Activated naive CD8-positive, alpha-beta T cell treated with anti-CD3 and anti-CD28 coated beads, Interleukin-2, amount 10 ng/mL, durations not matched to agents 7 days and 5 days (primary cell): ENCODE results near the gene LTBR. TPM values are rescaled to one million over a fixed set of nuclear protein-coding genes. Genes with fewer than 3 reads are reported as not detected.
"Not testable (repeated sequence)": the region's sequence is repeated elsewhere in the genome, so short reads cannot be mapped to it uniquely, and the experiment has no call there.

Source experiments
- ATAC-seq: fragments of 150-1000 bp; cut with Tn5 transposase; one replicate; pipeline ENCODE4 v1.10.0; 2021; ENCODE audit warnings: low read depth, moderate library complexity
- POLR2A ChIA-PET: fragments of 350-600 bp; sonication (Branson Sonifier 250); formaldehyde crosslinking; loops from one replicate; lab custom pipeline; 2021; ENCODE audit warnings: antibody characterized with exemption; lab: Charles Lee
- DNase-seq: peaks from one replicate; pipeline ENCODE4 v3.0.0; 2021
- H3K27ac Mint-ChIP-seq: one replicate; pipeline ENCODE4 v1.8.0; 2022; ENCODE audit warnings: mild to moderate bottlenecking, mixed read lengths
- H3K27me3 Mint-ChIP-seq: one replicate; pipeline ENCODE4 v1.8.0; 2022; ENCODE audit warnings: mild to moderate bottlenecking, moderate library complexity, mixed read lengths
- H3K36me3 Mint-ChIP-seq: one replicate; pipeline ENCODE4 v1.8.0; 2021; ENCODE audit warnings: mild to moderate bottlenecking, mixed read lengths
- H3K4me1 Mint-ChIP-seq: one replicate; pipeline ENCODE4 v1.8.0; 2021; ENCODE audit warnings: mixed read lengths
- H3K4me3 Mint-ChIP-seq: one replicate; pipeline ENCODE4 v1.8.0; 2022; ENCODE audit warnings: mild to moderate bottlenecking, moderate library complexity, mixed read lengths
- H3K9me3 Mint-ChIP-seq: one replicate; pipeline ENCODE4 v1.8.0; 2021; ENCODE audit warnings: mixed read lengths
- total RNA-seq, 2 experiments: library from RNA; stranded (reverse); gene quantifications; one replicate each; pipeline ENCODE4 v1.2.3, GENCODE V29; 2021

LTBR gene
- total RNA-seq, 2 experiments from 2014 or later, result 0.61 to 1.4 TPM

DNA sequence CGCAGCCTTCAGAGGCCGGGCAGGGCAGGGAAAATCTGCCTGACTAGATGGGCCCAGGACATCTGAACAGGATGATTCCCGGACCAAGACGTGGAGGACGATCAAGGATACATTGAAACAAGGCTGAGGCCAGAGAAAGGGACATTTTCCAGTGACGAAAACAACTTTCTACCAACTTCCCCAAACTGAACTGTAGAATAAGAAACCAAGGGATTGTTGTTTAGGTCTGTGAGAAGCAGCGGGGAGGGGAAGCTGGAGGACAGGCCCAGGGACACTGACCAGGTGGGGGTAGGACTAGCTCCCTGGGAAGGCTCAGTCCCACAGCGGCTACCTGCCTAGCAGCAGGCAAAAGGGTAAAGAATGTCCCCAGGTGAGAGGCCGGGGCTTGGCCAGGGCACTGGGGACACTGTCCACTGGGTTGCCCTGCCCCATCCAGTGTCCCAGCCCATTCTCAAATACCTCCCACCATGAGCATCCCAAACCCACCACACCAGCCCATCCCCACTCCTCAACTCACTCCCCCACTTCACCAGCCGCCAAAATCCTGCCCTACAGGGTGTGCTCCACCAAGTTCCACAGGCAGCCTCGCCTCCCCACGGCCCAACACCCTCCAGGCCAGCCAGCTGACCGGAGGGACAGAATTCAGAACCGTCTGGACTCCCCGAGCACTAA is 43.1 kb upstream of the LTBR start:
- no peak overlapping the region for H3K4me3 Mint-ChIP-seq
- H3K27ac Mint-ChIP-seq, result no peak overlapping the region
- DNase-seq, result no peak
- peaks cover 4% of the 10 kb centered on the region for H3K36me3 Mint-ChIP-seq
- no peaks in the 10 kb centered on the region for H3K27me3 Mint-ChIP-seq
- no peaks in the 10 kb centered on the region for H3K9me3 Mint-ChIP-seq
- H3K4me1 Mint-ChIP-seq, result peaks cover 35% of the 10 kb centered on the region
- POLR2A ChIA-PET, result interaction anchor here (1.1 to 10.8 kb wide), 4 partner anchors 15 to 130 kb away, joined by 4 to 122 read pairs (median 4); partner anchors contain the start of gene VAMP1
- no peak for ATAC-seq

GRCh38 chr12:6341417-6342139 is 42.4 kb upstream of the LTBR start, which contains the start of gene TNFRSF1A:
Gene TNFRSF1A, minus strand, starts transcription at chr12:6342076. Its CDS starts 262 bp downstream, at chr12:6341814.
- H3K9me3 Mint-ChIP-seq, result no peaks in the 10 kb centered on the region
- H3K36me3 Mint-ChIP-seq, result peaks cover 4% of the 10 kb centered on the region
- H3K4me1 Mint-ChIP-seq, result peaks cover 37% of the 10 kb centered on the region
- H3K27ac Mint-ChIP-seq, result peak within 1 kb of the TSS; percentile 49
- ATAC-seq (peak; percentile 19), DNase-seq (peak; percentile 58)
- H3K4me3 Mint-ChIP-seq, result no peak within 1 kb of the TSS
- no peaks in the 10 kb centered on the region for H3K27me3 Mint-ChIP-seq
- POLR2A ChIA-PET, result interaction anchor here (0.6 to 10.8 kb wide), 4 partner anchors 14 to 129 kb away, joined by 3 to 122 read pairs (median 4); partner anchors contain the start of gene VAMP1

DNA sequence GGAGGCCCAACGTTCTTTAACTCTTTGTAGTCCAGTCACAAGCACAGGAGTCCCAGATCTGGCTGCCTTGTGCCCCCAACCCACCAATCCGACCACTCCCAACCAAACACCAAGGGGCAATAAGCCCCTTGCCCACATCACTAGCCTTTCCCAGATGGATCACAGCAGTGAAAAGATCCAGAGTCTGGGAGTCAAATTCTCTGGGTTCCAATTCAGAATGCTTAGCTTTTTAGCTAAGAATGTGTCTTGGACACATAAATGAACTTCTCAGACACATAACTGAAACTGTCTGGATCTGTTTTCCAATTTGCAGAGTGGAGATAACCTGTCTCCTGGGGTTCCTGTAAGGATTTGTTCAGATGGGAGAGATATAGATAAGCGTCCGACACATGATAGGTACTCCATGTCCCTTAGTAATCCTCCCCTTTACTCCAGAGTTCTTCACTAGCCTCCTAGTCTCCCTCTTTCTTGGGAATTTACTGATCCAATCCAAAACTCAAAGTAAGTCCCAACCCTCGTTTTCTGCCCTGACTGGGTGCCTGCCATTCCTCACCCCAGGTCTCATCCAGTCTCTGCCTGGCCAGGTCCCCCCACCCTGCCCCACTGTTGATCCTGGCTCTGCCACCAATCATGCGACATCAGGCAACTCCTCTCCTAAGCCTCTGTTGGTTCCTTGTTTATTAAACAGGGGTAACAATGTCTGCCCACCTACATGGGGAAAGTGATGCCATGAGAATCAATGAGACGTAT is 41.6 kb upstream of the LTBR start:
- H3K4me1 Mint-ChIP-seq, result peaks cover 41% of the 10 kb centered on the region
- H3K27me3 Mint-ChIP-seq, result no peaks in the 10 kb centered on the region
- POLR2A ChIA-PET, result interaction anchor here (0.6 to 10.8 kb wide), 5 partner anchors 8 to 128 kb away, joined by 3 to 122 read pairs (median 4); partner anchors contain the start of gene VAMP1

DNA sequence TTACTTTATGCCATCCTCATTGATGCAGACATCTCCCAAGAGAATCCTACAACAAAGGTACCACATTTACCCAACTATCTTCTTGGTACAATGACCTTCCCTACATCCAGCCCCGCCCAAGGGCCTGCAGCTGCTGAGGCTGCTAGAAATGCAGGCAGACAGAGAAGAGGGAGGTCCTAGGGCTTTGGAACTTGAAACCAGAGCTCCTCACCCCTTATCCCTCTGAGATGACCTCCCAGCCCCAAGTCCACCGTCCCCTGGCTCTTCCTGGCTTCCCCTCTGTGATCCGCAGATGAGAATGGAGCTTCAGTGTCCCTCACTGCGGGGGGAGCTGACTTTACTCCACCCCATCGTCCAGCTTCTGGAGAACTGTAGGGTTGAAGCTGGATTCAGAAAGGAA is 40.4 kb upstream of the LTBR start:
- H3K27me3 Mint-ChIP-seq, result no peaks in the 10 kb centered on the region
- POLR2A ChIA-PET, result interaction anchor here (0.6 to 3.6 kb wide), 5 partner anchors 8 to 150 kb away, joined by 3 to 41 read pairs (median 3); partner anchors contain the start of gene MRPL51
- peaks cover 4% of the 10 kb centered on the region for H3K36me3 Mint-ChIP-seq
- no peak for DNase-seq
- peaks cover 44% of the 10 kb centered on the region for H3K4me1 Mint-ChIP-seq
- peak overlapping the region; percentile 49 for H3K27ac Mint-ChIP-seq
- no peak for ATAC-seq
- no peaks in the 10 kb centered on the region for H3K9me3 Mint-ChIP-seq
- no peak overlapping the region for H3K4me3 Mint-ChIP-seq

More for the DNA sequence above, 41.6 kb upstream of the LTBR start:
- DNase-seq, result no peak
- Mint-ChIP-seq H3K27ac (no peak overlapping the region), H3K9me3 (no peaks in the 10 kb centered on the region), H3K4me3 (no peak overlapping the region), H3K36me3 (peaks cover 4% of the 10 kb centered on the region)
- no peak for ATAC-seq

DNA sequence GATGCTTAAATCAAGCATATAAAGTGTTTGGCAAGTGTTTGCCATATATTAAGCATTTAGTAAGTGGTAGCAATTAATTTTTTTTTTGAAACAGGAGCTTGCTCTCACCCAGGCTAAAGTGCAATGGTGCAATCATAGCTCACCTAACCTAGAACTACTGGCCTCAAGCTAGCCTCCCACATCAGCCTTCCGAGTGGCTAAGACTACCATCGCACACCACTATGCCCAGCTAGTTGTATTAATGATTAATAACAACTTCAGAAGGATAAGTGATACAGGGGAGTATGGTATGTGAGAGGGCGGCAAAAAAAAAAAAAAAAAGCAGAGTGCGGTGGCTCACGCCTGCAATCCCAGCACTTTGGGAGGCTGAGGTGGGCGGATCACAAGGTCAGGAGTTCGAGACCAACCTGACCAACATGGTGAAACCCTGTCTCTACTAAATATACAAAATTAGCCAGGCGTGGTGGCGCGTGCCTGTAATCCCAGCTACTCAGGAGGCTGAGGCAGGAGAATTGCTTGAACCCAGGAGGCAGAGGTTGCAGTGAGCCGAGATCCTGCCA is 39.8 kb upstream of the LTBR start:
- POLR2A ChIA-PET, result interaction anchor here (0.6 to 3.6 kb wide), 4 partner anchors 9 to 149 kb away, joined by 3 to 41 read pairs (median 3); partner anchors contain the start of gene MRPL51
- not testable (repeated sequence) for ATAC-seq, DNase-seq, H3K36me3 Mint-ChIP-seq, H3K4me3 Mint-ChIP-seq, H3K9me3 Mint-ChIP-seq, H3K27ac Mint-ChIP-seq, H3K27me3 Mint-ChIP-seq
- H3K4me1 Mint-ChIP-seq, result peaks cover 44% of the 10 kb centered on the region

- H3K27ac Mint-ChIP-seq, result peak overlapping the region; percentile 88
- H3K36me3 Mint-ChIP-seq, result peaks cover 4% of the 10 kb centered on the region
- ATAC-seq (peak; percentile 42), DNase-seq (no peak)
- POLR2A ChIA-PET, result interaction anchor here (0.7 to 3.6 kb wide), 10 partner anchors 9 to 287 kb away, joined by 3 to 41 read pairs (median 4); partner anchors contain the start of gene VAMP1
- H3K9me3 Mint-ChIP-seq, result no peaks in the 10 kb centered on the region
- H3K27me3 Mint-ChIP-seq, result no peaks in the 10 kb centered on the region
- peak overlapping the region; percentile 65 for H3K4me3 Mint-ChIP-seq
- peaks cover 44% of the 10 kb centered on the region for H3K4me1 Mint-ChIP-seq
Observed at GRCh38 chr12:6345319-6346091, 38.5 kb upstream of the LTBR start.

GRCh38 chr12:6346235-6346832 is 37.6 kb upstream of the LTBR start:
- Mint-ChIP-seq H3K4me1 (peaks cover 44% of the 10 kb centered on the region), H3K27ac (peak overlapping the region; percentile 88), H3K36me3 (peaks cover under 1% of the 10 kb centered on the region), H3K27me3 (no peaks in the 10 kb centered on the region), H3K4me3 (peak overlapping the region; percentile 65), H3K9me3 (no peaks in the 10 kb centered on the region)
- POLR2A ChIA-PET, result interaction anchor here (0.7 to 3.6 kb wide), 7 partner anchors 10 to 288 kb away, joined by 3 to 41 read pairs (median 7); no protein-coding TSS in a partner anchor
- no peak for ATAC-seq
- no peak for DNase-seq

DNA sequence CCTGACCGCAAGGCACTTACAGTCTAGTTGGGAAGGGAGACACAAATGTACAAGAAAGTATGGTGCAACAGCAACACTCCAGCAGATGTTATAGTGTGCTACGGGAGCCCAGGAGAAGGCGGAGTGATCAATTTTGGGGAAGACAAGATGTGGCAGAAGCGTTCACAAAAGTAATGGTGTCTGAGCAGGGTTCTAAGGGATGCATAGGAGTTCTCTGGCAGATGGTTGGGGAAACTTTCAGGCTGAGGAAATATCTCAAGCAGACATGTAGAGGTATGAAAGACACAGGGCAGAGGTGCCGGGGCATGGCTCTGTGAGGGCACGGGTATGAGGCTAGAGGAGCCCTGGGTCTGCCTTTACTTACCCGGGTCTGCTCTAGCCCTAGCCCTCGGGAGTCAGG is 37.0 kb upstream of the LTBR start:
- no peaks in the 10 kb centered on the region for H3K27me3 Mint-ChIP-seq
- peak overlapping the region; percentile 73 for H3K27ac Mint-ChIP-seq
- no peaks in the 10 kb centered on the region for H3K9me3 Mint-ChIP-seq
- H3K4me1 Mint-ChIP-seq, result peaks cover 44% of the 10 kb centered on the region
- ATAC-seq (no peak), DNase-seq (no peak)
- no peaks in the 10 kb centered on the region for H3K36me3 Mint-ChIP-seq
- POLR2A ChIA-PET, result no interaction called here
- H3K4me3 Mint-ChIP-seq, result no peak overlapping the region

- peak; percentile 58 for ATAC-seq
- no peak for DNase-seq
- H3K27ac Mint-ChIP-seq, result peak overlapping the region; percentile 73
- H3K4me1 Mint-ChIP-seq, result peaks cover 37% of the 10 kb centered on the region
- no peaks in the 10 kb centered on the region for H3K9me3 Mint-ChIP-seq
- no peaks in the 10 kb centered on the region for H3K36me3 Mint-ChIP-seq
- H3K4me3 Mint-ChIP-seq, result no peak overlapping the region
- H3K27me3 Mint-ChIP-seq, result no peaks in the 10 kb centered on the region
- POLR2A ChIA-PET, result no interaction called here
Observed at GRCh38 chr12:6347367-6348338, 36.3 kb upstream of the LTBR start.

DNA sequence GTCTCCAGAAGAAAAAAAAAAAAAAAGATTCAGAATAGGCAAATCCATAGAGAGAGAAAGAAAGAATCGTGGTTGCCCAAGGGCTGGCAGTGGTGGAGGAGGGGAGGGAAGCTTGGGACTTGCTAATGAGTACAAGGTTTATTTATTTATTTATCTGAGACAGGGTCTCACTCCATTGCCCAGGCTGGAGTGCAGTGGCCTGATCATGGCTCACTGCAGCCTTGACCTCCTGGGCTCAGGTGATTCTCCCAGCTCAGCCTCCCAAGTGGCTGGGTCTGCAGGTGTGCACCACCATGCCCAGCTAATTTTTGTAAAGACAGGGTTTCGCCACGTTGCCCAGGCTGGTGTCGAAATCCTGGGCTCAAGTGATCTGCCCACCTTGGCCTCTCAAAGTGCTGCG is 32.3 kb upstream of the LTBR start:
- peaks cover 14% of the 10 kb centered on the region for H3K4me1 Mint-ChIP-seq
- H3K36me3 Mint-ChIP-seq, result no peaks in the 10 kb centered on the region
- no peaks in the 10 kb centered on the region for H3K9me3 Mint-ChIP-seq
- ATAC-seq (no peak), DNase-seq (no peak)
- H3K27me3 Mint-ChIP-seq, result peaks cover under 1% of the 10 kb centered on the region
- POLR2A ChIA-PET, result interaction anchor here (0.8 to 1.2 kb wide), 2 partner anchors 12 to 119 kb away, joined by 4 read pairs; partner anchors contain the start of gene VAMP1
- no peak overlapping the region for H3K4me3 Mint-ChIP-seq
- no peak overlapping the region for H3K27ac Mint-ChIP-seq
